H1 (cell line): ENCODE data around the gene GTF2IRD1. TPM values are rescaled to one million over a fixed set of nuclear protein-coding genes. Genes with fewer than 3 reads are reported as not detected.

Experiments
- CTCF ChIA-PET: fragments of 300-600 bp; sonication (Branson Sonifier 250); formaldehyde crosslinking; loops from one replicate; lab custom pipeline; 2021; ENCODE audit not compliant: partially characterized antibody; lab: Charles Lee
- POLR2A ChIA-PET: fragments of 300-600 bp; sonication (Branson Sonifier 250); formaldehyde crosslinking; loops from one replicate; lab custom pipeline; 2021; ENCODE audit warnings: inconsistent platforms; ENCODE audit not compliant: partially characterized antibody; lab: Charles Lee
- DNase-seq, 2 experiments: peaks; one replicate each; pipeline versions ENCODE4 v3.0.0 to v3.0.0-alpha.2; 2010 to 2022; ENCODE audit warnings: low spot score in 2 of 2, low read depth in 1 of 2, mixed read lengths in 1 of 2
- FAIRE-seq: peaks from 2 replicates; lab custom pipeline; 2011; peaks lifted over from hg19 to GRCh38; lab: Jason Lieb, UNC
- H2AFZ ChIP-seq: 2 replicates; pipeline ENCODE4 v1.8.1; 2012; ENCODE audit warnings: low read length, inconsistent platforms
- H2AK5ac ChIP-seq: 2 replicates; pipeline ENCODE4 v1.6.1; 2013; ENCODE audit warnings: low read depth, low read length
- H2BK120ac ChIP-seq: replicated peaks from 2 replicates; pipeline ENCODE3; 2013; ENCODE audit warnings: low read depth, low read length, inconsistent platforms
- H2BK12ac ChIP-seq: 2 replicates; pipeline ENCODE4 v1.6.1; 2013; ENCODE audit warnings: low read depth, low read length
- H2BK15ac ChIP-seq: 2 replicates; pipeline ENCODE4 v1.6.1; 2013; ENCODE audit warnings: low read length
- H2BK20ac ChIP-seq: 2 replicates; pipeline ENCODE4 v1.6.1; 2013; ENCODE audit warnings: low read length
- H2BK5ac ChIP-seq: 2 replicates; pipeline ENCODE4 v1.6.1; 2013; ENCODE audit warnings: low read depth, low read length
- H3K14ac ChIP-seq: 2 replicates; pipeline ENCODE4 v1.6.1; 2013; ENCODE audit warnings: inconsistent platforms; ENCODE audit not compliant: insufficient read length
- H3K18ac ChIP-seq: 2 replicates; pipeline ENCODE4 v1.6.1; 2013; ENCODE audit warnings: low read length; ENCODE audit errors: extremely low read depth
- H3K23ac ChIP-seq: 2 replicates; pipeline ENCODE4 v1.6.1; 2013; ENCODE audit warnings: inconsistent platforms; ENCODE audit not compliant: insufficient read length
- H3K23me2 ChIP-seq: 2 replicates; pipeline ENCODE4 v1.6.1; 2013; ENCODE audit warnings: low read depth, low read length
- H3K27ac ChIP-seq: 2 replicates; pipeline ENCODE4 v1.6.1; 2011; ENCODE audit warnings: low read depth, low read length, inconsistent platforms
- H3K27me3 ChIP-seq, 4 experiments: replicated peaks in 1 of 4; 1 replicate in 1 of 4; 2 replicates in 3 of 4; pipeline versions ENCODE4 v1.6.1 to v1.8.1; 2011 to 2013; ENCODE audit warnings: low read length in 3 of 4, mild to moderate bottlenecking in 3 of 4, inconsistent platforms in 2 of 4, mixed read lengths in 2 of 4, moderate library complexity in 1 of 4; ENCODE audit not compliant: control insufficient read depth in 3 of 4, insufficient read depth in 3 of 4; ENCODE audit errors: extremely low read depth in 1 of 4
- H3K36me3 ChIP-seq, 4 experiments: 2 replicates each; pipeline versions ENCODE4 v1.6.1 to v1.8.1; 2011 to 2013; ENCODE audit warnings: mild to moderate bottlenecking in 4 of 4, low read length in 3 of 4, moderate library complexity in 2 of 4, control low read depth in 1 of 4, inconsistent platforms in 1 of 4; ENCODE audit not compliant: insufficient read depth in 4 of 4, control insufficient read depth in 2 of 4
- H3K4ac ChIP-seq: replicated peaks from 2 replicates; pipeline ENCODE3; 2013; ENCODE audit warnings: low read length, low read depth, mixed read lengths, inconsistent platforms; ENCODE audit not compliant: insufficient read length
- H3K4me1 ChIP-seq, 4 experiments: replicated peaks in 1 of 4; 1 replicate in 1 of 4; 2 replicates in 3 of 4; pipeline versions ENCODE4 v1.6.1 to v1.8.1; 2011 to 2013; ENCODE audit warnings: low read length in 3 of 4, inconsistent platforms in 2 of 4, mixed read lengths in 1 of 4; ENCODE audit not compliant: insufficient read depth in 4 of 4, control insufficient read depth in 3 of 4
- H3K4me2 ChIP-seq, 2 experiments: 2 replicates each; pipeline versions ENCODE4 v1.6.1 to v1.8.1; 2011 to 2013; ENCODE audit warnings: low read depth in 2 of 2, low read length in 2 of 2, control low read depth in 1 of 2, inconsistent platforms in 1 of 2, mild to moderate bottlenecking in 1 of 2; ENCODE audit not compliant: insufficient read depth in 1 of 2
- H3K4me3 ChIP-seq, 4 experiments: fragments of 200-600, 300-600 bp in 1 of 4; sonication (generic), shearing (Covaris generic), sonication (Bioruptor Twin) in 1 of 4; 2 replicates each; pipeline versions ENCODE4 v1.5.1 to v1.8.1; 2011 to 2016; ENCODE audit warnings: low read length in 4 of 4, low read depth in 3 of 4, control low read depth in 2 of 4, inconsistent platforms in 2 of 4, mild to moderate bottlenecking in 2 of 4, mixed read lengths in 1 of 4, moderate library complexity in 1 of 4; ENCODE audit not compliant: insufficient read depth in 2 of 4; ENCODE audit errors: extremely low read depth in 1 of 4
- H3K56ac ChIP-seq: replicated peaks from 2 replicates; pipeline ENCODE3; 2013; ENCODE audit warnings: low read depth, mild to moderate bottlenecking, mixed read lengths, low read length, inconsistent platforms; ENCODE audit not compliant: insufficient read length
- H3K79me1 ChIP-seq: 2 replicates; pipeline ENCODE4 v1.6.1; 2013; ENCODE audit warnings: low read depth, low read length, control low read depth
- H3K79me2 ChIP-seq, 2 experiments: 2 replicates each; pipeline versions ENCODE4 v1.6.1 to v1.8.1; 2012 to 2013; ENCODE audit warnings: low read length in 2 of 2, mild to moderate bottlenecking in 2 of 2, inconsistent platforms in 1 of 2; ENCODE audit not compliant: insufficient read depth in 2 of 2, control insufficient read depth in 1 of 2
- H3K9ac ChIP-seq, 4 experiments: replicated peaks in 1 of 4; 1 replicate in 1 of 4; 2 replicates in 3 of 4; pipeline versions ENCODE4 v1.6.1 to v1.8.1; 2011 to 2013; ENCODE audit warnings: low read depth in 3 of 4, low read length in 3 of 4, control low read depth in 2 of 4, mild to moderate bottlenecking in 2 of 4, moderate library complexity in 2 of 4, inconsistent platforms in 1 of 4; ENCODE audit errors: extremely low read depth in 1 of 4
- H3K9me3 ChIP-seq, 2 experiments: 2 replicates each; pipeline versions ENCODE4 v1.6.1 to v1.8.1; 2012 to 2013; ENCODE audit warnings: mild to moderate bottlenecking in 2 of 2, moderate library complexity in 2 of 2, control low read depth in 1 of 2, inconsistent platforms in 1 of 2, low read depth in 1 of 2, low read length in 1 of 2, mixed read lengths in 1 of 2; ENCODE audit not compliant: insufficient read depth in 2 of 2
- H4K20me1 ChIP-seq, 2 experiments: replicated peaks in 1 of 2; 2 replicates each; pipeline versions ENCODE3 to v1.8.1; 2011 to 2013; ENCODE audit warnings: inconsistent platforms in 2 of 2, low read length in 2 of 2, mild to moderate bottlenecking in 1 of 2; ENCODE audit not compliant: insufficient read depth in 2 of 2, control insufficient read depth in 1 of 2
- H4K5ac ChIP-seq: 2 replicates; pipeline ENCODE4 v1.6.1; 2013; ENCODE audit warnings: low read length, low read depth, mixed read lengths, inconsistent platforms; ENCODE audit not compliant: insufficient read length
- H4K8ac ChIP-seq: 2 replicates; pipeline ENCODE4 v1.8.0; 2013; ENCODE audit warnings: mild to moderate bottlenecking, moderate library complexity, low read length, inconsistent platforms; ENCODE audit not compliant: insufficient read depth; ENCODE audit errors: extremely low read depth
- H4K91ac ChIP-seq: replicated peaks from 2 replicates; pipeline ENCODE3; 2013; ENCODE audit warnings: low read length, mixed read lengths, inconsistent platforms; ENCODE audit not compliant: insufficient read length
- FOSL1 ChIP-seq: IDR thresholded peaks from 2 replicates; pipeline ENCODE4 v1.6.1; 2011; ENCODE audit warnings: mild to moderate bottlenecking, low read depth, low read length, moderate library complexity; ENCODE audit not compliant: insufficient read depth
- KDM1A ChIP-seq: fragments of 200-600, 300-600 bp; sonication (generic); IDR thresholded peaks from 2 replicates; pipeline ENCODE4 v1.7.1; 2016; ENCODE audit warnings: mild to moderate bottlenecking, low read length, borderline replicate concordance
- RFX5 ChIP-seq: IDR thresholded peaks from 2 replicates; pipeline ENCODE4 v1.6.1; 2011; ENCODE audit warnings: low read depth, low read length, improper control_type of control experiment, borderline replicate concordance
- SIRT6 ChIP-seq: IDR thresholded peaks from one replicate; pipeline ENCODE4 v1.7.1; 2012; ENCODE audit warnings: low read length, inconsistent platforms
- SUZ12 ChIP-seq: fragments of 200-600 bp; sonication (generic); IDR thresholded peaks from 2 replicates; pipeline ENCODE4 v1.6.1; 2012; ENCODE audit warnings: mild to moderate bottlenecking, inconsistent platforms, low read length, moderate library complexity, mixed read lengths
- TEAD4 ChIP-seq: IDR thresholded peaks from 2 replicates; pipeline ENCODE4 v1.6.1; 2012; ENCODE audit warnings: low read depth, low read length, inconsistent platforms, mixed read lengths
- YY1 ChIP-seq: IDR thresholded peaks from 2 replicates; pipeline ENCODE4 v1.6.1; 2011; ENCODE audit warnings: low read depth, mild to moderate bottlenecking, low read length
- WGBS, 2 experiments: shearing (Covaris generic) in 1 of 2; methylation state at CpG; one replicate each; pipeline versions ENCODE4 v1.1.6 to v1.1.7; 2013 to 2015; ENCODE audit warnings: low lambda C conversion rate in 2 of 2, mixed read lengths in 2 of 2, inconsistent platforms in 1 of 2, low coverage in 1 of 2, missing lambda C conversion rate in 1 of 2; ENCODE audit not compliant: insufficient replicate concordance in 2 of 2, insufficient coverage in 1 of 2, insufficient read length in 1 of 2; ENCODE audit errors: extremely low coverage in 1 of 2, missing lambda C conversion rate in 1 of 2; 5-methylcytosine and 5-hydroxymethylcytosine counted together
- polyA plus RNA-seq, 7 experiments: library from polyadenylated mRNA; depleted of rRNA in 3 of 7; stranded (reverse) in 5 of 7; unstranded in 2 of 7; fragments of >200 nt in 5 of 7; fragments of 200-250 nt in 2 of 7; gene quantifications; 1 replicate in 5 of 7; 2 replicates in 1 of 7; 4 replicates in 1 of 7; pipeline versions ENCODE4 v1.2.1 to v1.2.3, GENCODE V29; 2011 to 2013; ENCODE audit warnings: missing spikeins in 2 of 7, mixed read lengths in 2 of 7
- total RNA-seq: library from RNA; stranded (reverse); fragmentation: NEBNext Ultra II Directional; extraction: Animal tissue kit (Norgen Biotek cat#: 25700); gene quantifications from 2 replicates; pipeline ENCODE4 v1.2.1, GENCODE V29; 2021

The GTF2IRD1 gene
- total and polyA plus RNA-seq, 2 of the 8 experiments (the other 6 are each of a cell fraction or from before 2014, with no cell fraction given), result 27.4 to 45.4 TPM

DNA sequence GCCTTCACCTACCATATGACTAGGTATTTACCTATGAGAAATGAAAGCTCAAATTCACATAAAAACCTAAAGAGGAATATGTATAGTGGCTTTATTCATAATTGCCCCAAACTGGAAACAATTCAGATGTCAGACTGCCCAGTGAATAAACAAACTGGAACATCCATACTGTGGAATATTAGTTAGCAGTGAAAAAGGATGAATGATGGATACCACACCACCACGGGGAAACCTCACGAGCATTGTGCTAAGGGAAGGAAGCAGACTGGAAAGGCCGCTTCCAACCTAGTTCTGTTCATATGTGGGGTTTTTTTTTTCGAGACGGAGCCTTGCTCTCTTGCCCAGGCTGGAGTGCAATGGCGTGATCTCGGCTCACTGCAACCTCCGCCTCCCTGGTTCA, 16.8 kb downstream of the GTF2IRD1 start:
- H2AK5ac ChIP-seq, result no peak overlapping the region
- DNase-seq, result no peak
- no peak overlapping the region for H3K18ac ChIP-seq
- POLR2A ChIA-PET, result interaction anchor here (0.7 to 1.7 kb wide), 4 partner anchors 17 to 231 kb away, joined by 3 to 5 read pairs (median 3); no protein-coding TSS in a partner anchor
- peaks cover 24% of the 10 kb centered on the region for H3K79me1 ChIP-seq
- TF ChIP-seq RFX5, result no peak
- TF ChIP-seq TEAD4, result no peak
- no peak for TF ChIP-seq YY1
- TF ChIP-seq FOSL1, result no peak
- no peak for TF ChIP-seq SIRT6
- no peak for TF ChIP-seq KDM1A
- TF ChIP-seq SUZ12, result no peak
- H3K56ac ChIP-seq, result no peak overlapping the region
- no peak overlapping the region for H4K8ac ChIP-seq
- no peak overlapping the region for H2BK120ac ChIP-seq
- CTCF ChIA-PET, result interaction anchor here (1.0 to 1.8 kb wide), 3 partner anchors 10 to 75 kb away, joined by 3 to 4 read pairs (median 4); no protein-coding TSS in a partner anchor
- no peak overlapping the region for H2AFZ ChIP-seq
- H3K79me2 ChIP-seq, result peaks cover 8 to 52% of the 10 kb centered on the region in 2 experiments; a peak in 3 of 4 replicates
- no peak for FAIRE-seq
- no peak overlapping the region for H3K4ac ChIP-seq
- no peak overlapping the region for H3K9ac ChIP-seq
- H3K27me3 ChIP-seq, result no peaks in the 10 kb centered on the region
- no peak overlapping the region for H2BK5ac ChIP-seq
- H3K4me1 ChIP-seq, result no peaks in the 10 kb centered on the region
- H3K9me3 ChIP-seq, result no peaks in the 10 kb centered on the region
- H4K91ac ChIP-seq, result no peak overlapping the region
- no peak overlapping the region for H3K23ac ChIP-seq
- H3K14ac ChIP-seq, result no peak overlapping the region
- WGBS, 2 experiments, result 95% methylated on average over 8 of the region's 8 CpGs; no CpG with 5 or more reads in 1 of the 2 experiments
- peaks cover 9 to 22% of the 10 kb centered on the region in 2 experiments for H4K20me1 ChIP-seq
- no peaks in the 10 kb centered on the region for H3K36me3 ChIP-seq
- H2BK20ac ChIP-seq, result no peak overlapping the region
- no peak overlapping the region for H3K27ac ChIP-seq
- no peaks in the 10 kb centered on the region for H3K23me2 ChIP-seq
- no peak overlapping the region for H4K5ac ChIP-seq
- no peak overlapping the region for H3K4me2 ChIP-seq
- no peak overlapping the region for H2BK15ac ChIP-seq
- no peak overlapping the region for H2BK12ac ChIP-seq
- no peak overlapping the region for H3K4me3 ChIP-seq
